NCI-H510A treated with DMSO at 0.1 percent for 48 hours (cell line): ENCODE results near the gene YARS2.

Experiments
- DNase-seq: peaks from one replicate; lab custom pipeline; 2025; lab: John Stamatoyannopoulos, UW

Gene YARS2

GRCh38 chr12:32755654-32756475, at the start of gene YARS2:
YARS2 (minus strand) TSS chr12:32755897; CDS start chr12:32755874, 23 bp downstream.
- peak; percentile 73 for DNase-seq

- DNase-seq, result no peak
Measured at GRCh38 chr12:32804301-32804700, 48.6 kb upstream of the YARS2 start.

GRCh38 chr12:32801269-32801980, 45.7 kb upstream of the YARS2 start:
- no peak for DNase-seq

GRCh38 chr12:32794281-32794680, 38.6 kb upstream of the YARS2 start:
- DNase-seq, result no peak

- no peak for DNase-seq
Measured at GRCh38 chr12:32789916-32790315, 34.2 kb upstream of the YARS2 start.

- DNase-seq, result no peak
Measured at GRCh38 chr12:32789446-32789845, 33.7 kb upstream of the YARS2 start.

- no peak for DNase-seq
Measured at GRCh38 chr12:32788405-32788804, 32.7 kb upstream of the YARS2 start.

GRCh38 chr12:32785557-32785956, 29.9 kb upstream of the YARS2 start:
- DNase-seq, result no peak

GRCh38 chr12:32783029-32783428, 27.3 kb upstream of the YARS2 start:
- no peak for DNase-seq

GRCh38 chr12:32780071-32780470, 24.4 kb upstream of the YARS2 start:
- no peak for DNase-seq

GRCh38 chr12:32777691-32778175, 22.0 kb upstream of the YARS2 start:
- DNase-seq, result no peak

GRCh38 chr12:32777159-32777558, 21.5 kb upstream of the YARS2 start:
- no peak for DNase-seq

- no peak for DNase-seq
Measured at GRCh38 chr12:32776258-32776657, 20.6 kb upstream of the YARS2 start.

GRCh38 chr12:32773691-32774090, 18.0 kb upstream of the YARS2 start:
- DNase-seq, result no peak

- no peak for DNase-seq
Measured at GRCh38 chr12:32770141-32770540, 14.4 kb upstream of the YARS2 start.

- no peak for DNase-seq
Measured at GRCh38 chr12:32768518-32768917, 12.8 kb upstream of the YARS2 start.

- DNase-seq, result no peak
Measured at GRCh38 chr12:32765906-32766305, 10.2 kb upstream of the YARS2 start.

GRCh38 chr12:32761716-32762115, 6.0 kb upstream of the YARS2 start:
- no peak for DNase-seq

GRCh38 chr12:32757157-32757556, 1.5 kb upstream of the YARS2 start:
- DNase-seq, result no peak

GRCh38 chr12:32756476-32757066, 874 bp upstream of the YARS2 start:
- DNase-seq, result no peak

GRCh38 chr12:32755051-32755653, 545 bp downstream of the YARS2 start:
- DNase-seq, result peak; percentile 43

- DNase-seq, result no peak
Measured at GRCh38 chr12:32754111-32754510, 1.6 kb downstream of the YARS2 start.
